HL-60 (cell line): Measurements from ENCODE around the gene ZNF22.

Experiments
- CTCF ChIP-seq: IDR thresholded peaks from one replicate; pipeline ENCODE4 v1.5.1; 2011; ENCODE audit warnings: low read length, control low read depth, inconsistent platforms; ENCODE audit not compliant: insufficient read depth
- POLR2AphosphoS5 ChIP-seq: IDR thresholded peaks from 2 replicates; pipeline ENCODE4 v1.6.1; 2012; ENCODE audit warnings: low read depth
- REST ChIP-seq: IDR thresholded peaks from 2 replicates; pipeline ENCODE4 v1.6.1; 2012; ENCODE audit warnings: low read depth; ENCODE audit not compliant: insufficient replicate concordance
- SPI1 ChIP-seq: IDR thresholded peaks from 2 replicates; pipeline ENCODE4 v1.6.1; 2012; ENCODE audit warnings: low read depth, mild to moderate bottlenecking, borderline replicate concordance

DNA sequence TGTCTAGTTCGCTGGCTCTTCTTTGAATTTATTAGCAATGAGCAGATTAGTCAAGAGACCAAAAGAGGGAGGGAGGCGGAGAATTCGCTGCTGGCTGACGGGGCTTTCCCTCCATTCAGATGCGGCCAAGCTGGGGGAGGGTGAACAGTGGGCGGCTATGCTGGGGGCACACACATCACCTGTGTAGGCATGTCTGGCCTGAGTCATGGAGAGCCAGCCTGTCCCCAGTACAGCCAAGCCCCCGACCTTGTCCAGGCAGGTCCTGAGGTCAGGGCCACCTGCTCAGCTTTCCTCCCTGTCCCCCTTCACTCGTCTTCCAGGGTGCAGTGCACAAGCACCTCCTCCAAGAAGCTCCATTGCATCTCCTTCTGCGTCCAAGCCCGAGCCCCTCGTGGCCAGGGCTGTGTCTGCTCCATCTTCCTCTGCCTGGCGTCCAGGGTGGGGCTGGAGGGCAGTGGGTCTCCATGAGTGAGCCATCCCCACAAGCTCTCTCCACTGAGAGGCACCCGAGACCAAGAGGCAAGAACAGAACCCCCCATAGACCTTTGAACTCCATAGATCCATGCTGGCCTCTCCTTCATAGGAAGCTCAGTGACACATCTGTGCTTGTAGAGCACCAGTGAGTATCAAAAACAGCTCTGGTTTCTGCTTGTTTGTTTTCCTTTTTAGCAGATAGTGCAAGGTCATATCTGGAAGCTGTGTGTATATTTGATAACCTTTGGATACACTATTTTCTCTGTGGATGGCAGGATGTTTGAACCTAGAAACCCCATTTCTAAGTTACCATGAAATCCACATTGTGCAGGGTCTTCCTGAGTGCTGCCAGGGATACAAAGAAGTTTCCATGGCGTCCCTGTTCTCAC lies 20.2 kb upstream of the ZNF22 start:
- TF ChIP-seq CTCF, result no peak
- no peak for TF ChIP-seq REST
- TF ChIP-seq POLR2AphosphoS5, result no peak
- TF ChIP-seq SPI1, result no peak
